HepG2 (cell line): Measurements from ENCODE around the gene ABCB8. TPM values are rescaled to one million over a fixed set of nuclear protein-coding genes. Genes with fewer than 3 reads are reported as not detected.

Experiments
- BHLHE40 ChIP-seq: IDR thresholded peaks from 2 replicates; pipeline ENCODE4 v1.6.1; 2011; ENCODE audit warnings: low read length, improper control_type of control experiment
- CBFB ChIP-seq: sonication (generic); formaldehyde crosslinking; IDR thresholded peaks from 2 replicates; pipeline ENCODE4 v1.4.0; 2020; ENCODE audit warnings: missing genetic modification reagents
- KDM2A ChIP-seq: sonication (generic); formaldehyde crosslinking; IDR thresholded peaks from 2 replicates; pipeline ENCODE4 v1.4.0; 2020; ENCODE audit warnings: low read depth, missing genetic modification reagents, borderline replicate concordance
- KDM6A ChIP-seq: IDR thresholded peaks from 2 replicates; pipeline ENCODE4 v1.6.1; 2016; ENCODE audit warnings: low read depth
- KLF9 ChIP-seq: IDR thresholded peaks from 2 replicates; pipeline ENCODE4 v1.6.1; 2016; ENCODE audit warnings: low read depth
- MIER3 ChIP-seq: IDR thresholded peaks from 2 replicates; pipeline ENCODE4 v1.6.1; 2016; ENCODE audit warnings: missing compliant biosample characterization, borderline replicate concordance
- PREB ChIP-seq: sonication (generic); formaldehyde crosslinking; IDR thresholded peaks from 2 replicates; pipeline ENCODE4 v1.4.0; 2020; ENCODE audit warnings: missing genetic modification reagents
- RFX5 ChIP-seq: IDR thresholded peaks from 2 replicates; pipeline ENCODE4 v1.6.1; 2011; ENCODE audit warnings: low read depth, low read length, improper control_type of control experiment
- ZC3H4 ChIP-seq: sonication (generic); formaldehyde crosslinking; IDR thresholded peaks from 2 replicates; pipeline ENCODE4 v1.4.0; 2020; ENCODE audit warnings: missing genetic modification reagents, borderline replicate concordance
- ZNF7 ChIP-seq: IDR thresholded peaks from 2 replicates; pipeline ENCODE4 v1.6.1; 2016; ENCODE audit warnings: missing biosample characterization, missing genetic modification reagents
- ZNF841 ChIP-seq: sonication (generic); formaldehyde crosslinking; IDR thresholded peaks from 2 replicates; pipeline ENCODE4 v1.8.1; 2023; ENCODE audit warnings: missing genetic modification reagents, borderline replicate concordance
- ZSCAN9 ChIP-seq: IDR thresholded peaks from 2 replicates; pipeline ENCODE4 v1.6.1; 2016; ENCODE audit warnings: borderline replicate concordance
- polyA plus RNA-seq, 8 experiments: library from polyadenylated mRNA; depleted of rRNA in 3 of 8; stranded (reverse) in 7 of 8; unstranded in 1 of 8; fragments of >200 nt; fragmentation: Illumina TruSeq in 4 of 8; extraction: Trizol in 4 of 8; gene quantifications; 2 replicates each; pipeline versions ENCODE4 v1.2.1 to v1.2.3, GENCODE V29; 2011 to 2016; ENCODE audit warnings: low read depth in 4 of 8, missing spikeins in 1 of 8, mixed read lengths in 1 of 8; ENCODE audit not compliant: insufficient read depth in 1 of 8
- total RNA-seq, 5 experiments: library from RNA; depleted of rRNA; stranded (reverse); fragments of >200 nt; fragmentation: Illumina TruSeq; extraction: Trizol; gene quantifications; 2 replicates each; pipeline ENCODE4 v1.2.3, GENCODE V29; 2016; ENCODE audit warnings: low read depth in 1 of 5
- TF ChIP-seq, protein P1 (sequence below): sonication (generic); formaldehyde crosslinking; IDR thresholded peaks from 2 replicates; pipeline ENCODE4 v1.5.1; 2020; ENCODE audit warnings: mild to moderate bottlenecking, missing genetic modification reagents, borderline replicate concordance
- TF ChIP-seq, protein P2 (sequence below): sonication (generic); formaldehyde crosslinking; IDR thresholded peaks from 2 replicates; pipeline ENCODE4 v1.5.1; 2020; ENCODE audit warnings: missing genetic modification reagents, mild to moderate bottlenecking, borderline replicate concordance
- TF ChIP-seq, protein P3 (sequence below): sonication (generic); formaldehyde crosslinking; IDR thresholded peaks from 2 replicates; pipeline ENCODE4 v1.5.0; 2020; ENCODE audit warnings: mild to moderate bottlenecking, missing genetic modification reagents
- TF ChIP-seq, protein P4 (sequence below): sonication (generic); formaldehyde crosslinking; IDR thresholded peaks from 2 replicates; pipeline ENCODE4 v1.8.1; 2023; ENCODE audit warnings: mild to moderate bottlenecking, inconsistent platforms, moderate library complexity, missing genetic modification reagents, borderline replicate concordance

Gene ABCB8
- total and polyA plus RNA-seq, 2 of the 13 experiments (the other 11 are each of a cell fraction or from before 2014, with no cell fraction given), result 6.6 to 16.7 TPM

GRCh38 chr7:151012031-151012692, 16.1 kb upstream of the ABCB8 start (continued):
- TF ChIP-seq, protein P1, sequence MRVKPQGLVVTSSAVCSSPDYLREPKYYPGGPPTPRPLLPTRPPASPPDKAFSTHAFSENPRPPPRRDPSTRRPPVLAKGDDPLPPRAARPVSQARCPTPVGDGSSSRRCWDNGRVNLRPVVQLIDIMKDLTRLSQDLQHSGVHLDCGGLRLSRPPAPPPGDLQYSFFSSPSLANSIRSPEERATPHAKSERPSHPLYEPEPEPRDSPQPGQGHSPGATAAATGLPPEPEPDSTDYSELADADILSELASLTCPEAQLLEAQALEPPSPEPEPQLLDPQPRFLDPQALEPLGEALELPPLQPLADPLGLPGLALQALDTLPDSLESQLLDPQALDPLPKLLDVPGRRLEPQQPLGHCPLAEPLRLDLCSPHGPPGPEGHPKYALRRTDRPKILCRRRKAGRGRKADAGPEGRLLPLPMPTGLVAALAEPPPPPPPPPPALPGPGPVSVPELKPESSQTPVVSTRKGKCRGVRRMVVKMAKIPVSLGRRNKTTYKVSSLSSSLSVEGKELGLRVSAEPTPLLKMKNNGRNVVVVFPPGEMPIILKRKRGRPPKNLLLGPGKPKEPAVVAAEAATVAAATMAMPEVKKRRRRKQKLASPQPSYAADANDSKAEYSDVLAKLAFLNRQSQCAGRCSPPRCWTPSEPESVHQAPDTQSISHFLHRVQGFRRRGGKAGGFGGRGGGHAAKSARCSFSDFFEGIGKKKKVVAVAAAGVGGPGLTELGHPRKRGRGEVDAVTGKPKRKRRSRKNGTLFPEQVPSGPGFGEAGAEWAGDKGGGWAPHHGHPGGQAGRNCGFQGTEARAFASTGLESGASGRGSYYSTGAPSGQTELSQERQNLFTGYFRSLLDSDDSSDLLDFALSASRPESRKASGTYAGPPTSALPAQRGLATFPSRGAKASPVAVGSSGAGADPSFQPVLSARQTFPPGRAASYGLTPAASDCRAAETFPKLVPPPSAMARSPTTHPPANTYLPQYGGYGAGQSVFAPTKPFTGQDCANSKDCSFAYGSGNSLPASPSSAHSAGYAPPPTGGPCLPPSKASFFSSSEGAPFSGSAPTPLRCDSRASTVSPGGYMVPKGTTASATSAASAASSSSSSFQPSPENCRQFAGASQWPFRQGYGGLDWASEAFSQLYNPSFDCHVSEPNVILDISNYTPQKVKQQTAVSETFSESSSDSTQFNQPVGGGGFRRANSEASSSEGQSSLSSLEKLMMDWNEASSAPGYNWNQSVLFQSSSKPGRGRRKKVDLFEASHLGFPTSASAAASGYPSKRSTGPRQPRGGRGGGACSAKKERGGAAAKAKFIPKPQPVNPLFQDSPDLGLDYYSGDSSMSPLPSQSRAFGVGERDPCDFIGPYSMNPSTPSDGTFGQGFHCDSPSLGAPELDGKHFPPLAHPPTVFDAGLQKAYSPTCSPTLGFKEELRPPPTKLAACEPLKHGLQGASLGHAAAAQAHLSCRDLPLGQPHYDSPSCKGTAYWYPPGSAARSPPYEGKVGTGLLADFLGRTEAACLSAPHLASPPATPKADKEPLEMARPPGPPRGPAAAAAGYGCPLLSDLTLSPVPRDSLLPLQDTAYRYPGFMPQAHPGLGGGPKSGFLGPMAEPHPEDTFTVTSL (CRISPR knock-in tag), result no peak
- TF ChIP-seq ZC3H4 (CRISPR knock-in tag) (no peak), PREB (CRISPR knock-in tag) (no peak), ZNF841 (CRISPR knock-in tag) (no peak), KDM6A (CRISPR knock-in tag) (no peak), BHLHE40 (no peak), MIER3 (CRISPR knock-in tag) (no peak; the same call in 1 of the 2 replicates), RFX5 (no peak), CBFB (CRISPR knock-in tag) (no peak), ZNF7 (no peak), KDM2A (no peak), KLF9 (CRISPR knock-in tag) (no peak), ZSCAN9 (CRISPR knock-in tag) (no peak)
- TF ChIP-seq, protein P2, sequence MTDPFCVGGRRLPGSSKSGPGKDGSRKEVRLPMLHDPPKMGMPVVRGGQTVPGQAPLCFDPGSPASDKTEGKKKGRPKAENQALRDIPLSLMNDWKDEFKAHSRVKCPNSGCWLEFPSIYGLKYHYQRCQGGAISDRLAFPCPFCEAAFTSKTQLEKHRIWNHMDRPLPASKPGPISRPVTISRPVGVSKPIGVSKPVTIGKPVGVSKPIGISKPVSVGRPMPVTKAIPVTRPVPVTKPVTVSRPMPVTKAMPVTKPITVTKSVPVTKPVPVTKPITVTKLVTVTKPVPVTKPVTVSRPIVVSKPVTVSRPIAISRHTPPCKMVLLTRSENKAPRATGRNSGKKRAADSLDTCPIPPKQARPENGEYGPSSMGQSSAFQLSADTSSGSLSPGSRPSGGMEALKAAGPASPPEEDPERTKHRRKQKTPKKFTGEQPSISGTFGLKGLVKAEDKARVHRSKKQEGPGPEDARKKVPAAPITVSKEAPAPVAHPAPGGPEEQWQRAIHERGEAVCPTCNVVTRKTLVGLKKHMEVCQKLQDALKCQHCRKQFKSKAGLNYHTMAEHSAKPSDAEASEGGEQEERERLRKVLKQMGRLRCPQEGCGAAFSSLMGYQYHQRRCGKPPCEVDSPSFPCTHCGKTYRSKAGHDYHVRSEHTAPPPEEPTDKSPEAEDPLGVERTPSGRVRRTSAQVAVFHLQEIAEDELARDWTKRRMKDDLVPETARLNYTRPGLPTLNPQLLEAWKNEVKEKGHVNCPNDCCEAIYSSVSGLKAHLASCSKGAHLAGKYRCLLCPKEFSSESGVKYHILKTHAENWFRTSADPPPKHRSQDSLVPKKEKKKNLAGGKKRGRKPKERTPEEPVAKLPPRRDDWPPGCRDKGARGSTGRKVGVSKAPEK (CRISPR knock-in tag), result no peak
- TF ChIP-seq, protein P3, sequence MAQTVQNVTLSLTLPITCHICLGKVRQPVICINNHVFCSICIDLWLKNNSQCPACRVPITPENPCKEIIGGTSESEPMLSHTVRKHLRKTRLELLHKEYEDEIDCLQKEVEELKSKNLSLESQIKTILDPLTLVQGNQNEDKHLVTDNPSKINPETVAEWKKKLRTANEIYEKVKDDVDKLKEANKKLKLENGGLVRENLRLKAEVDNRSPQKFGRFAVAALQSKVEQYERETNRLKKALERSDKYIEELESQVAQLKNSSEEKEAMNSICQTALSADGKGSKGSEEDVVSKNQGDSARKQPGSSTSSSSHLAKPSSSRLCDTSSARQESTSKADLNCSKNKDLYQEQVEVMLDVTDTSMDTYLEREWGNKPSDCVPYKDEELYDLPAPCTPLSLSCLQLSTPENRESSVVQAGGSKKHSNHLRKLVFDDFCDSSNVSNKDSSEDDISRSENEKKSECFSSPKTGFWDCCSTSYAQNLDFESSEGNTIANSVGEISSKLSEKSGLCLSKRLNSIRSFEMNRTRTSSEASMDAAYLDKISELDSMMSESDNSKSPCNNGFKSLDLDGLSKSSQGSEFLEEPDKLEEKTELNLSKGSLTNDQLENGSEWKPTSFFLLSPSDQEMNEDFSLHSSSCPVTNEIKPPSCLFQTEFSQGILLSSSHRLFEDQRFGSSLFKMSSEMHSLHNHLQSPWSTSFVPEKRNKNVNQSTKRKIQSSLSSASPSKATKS, result no peak
- TF ChIP-seq, protein P4, sequence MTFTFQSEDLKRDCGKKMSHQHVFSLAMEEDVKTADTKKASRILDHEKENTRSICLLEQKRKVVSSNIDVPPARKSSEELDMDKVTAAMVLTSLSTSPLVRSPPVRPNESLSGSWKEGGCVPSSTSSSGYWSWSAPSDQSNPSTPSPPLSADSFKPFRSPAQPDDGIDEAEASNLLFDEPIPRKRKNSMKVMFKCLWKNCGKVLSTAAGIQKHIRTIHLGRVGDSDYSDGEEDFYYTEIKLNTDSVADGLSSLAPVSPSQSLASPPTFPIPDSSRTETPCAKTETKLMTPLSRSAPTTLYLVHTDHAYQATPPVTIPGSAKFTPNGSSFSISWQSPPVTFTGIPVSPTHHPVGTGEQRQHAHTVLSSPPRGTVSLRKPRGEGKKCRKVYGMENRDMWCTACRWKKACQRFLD, result no peak
